SK-N-SH (cell line): Measurements from ENCODE around the gene CMTM8. TPM values are rescaled to one million over a fixed set of nuclear protein-coding genes. Genes with fewer than 3 reads are reported as not detected.

ENCODE experiments used
- CTCF ChIA-PET: fragments of 300-600, 350-600 bp; formaldehyde crosslinking; extraction: SDS; loops from one replicate; lab custom pipeline; 2021; lab: Yijun Ruan, JAX
- POLR2A ChIA-PET: fragments of 350-600 bp; sonication (Branson Sonifier 250); formaldehyde crosslinking; extraction: SDS; loops from one replicate; lab custom pipeline; 2020; ENCODE audit warnings: antibody characterized with exemption, inconsistent platforms; lab: Yijun Ruan, JAX
- DNase-seq: peaks from one replicate; pipeline ENCODE4 v3.0.0; 2012
- H2AFZ ChIP-seq: fragments of 200-600 bp; sonication (generic); 2 replicates; pipeline ENCODE4 v1.8.1; 2016; ENCODE audit warnings: antibody characterized with exemption, mild to moderate bottlenecking, low read depth
- H3F3A ChIP-seq: fragments of 200-600 bp; sonication (generic); replicated peaks from 2 replicates; pipeline ENCODE3; 2016; ENCODE audit warnings: antibody characterized with exemption, mild to moderate bottlenecking; ENCODE audit not compliant: insufficient read depth
- H3K27ac ChIP-seq, 2 experiments: fragments of 200-500 bp in 1 of 2; fragments of 200-600 bp in 1 of 2; sonication (Bioruptor generic) in 1 of 2; sonication (generic), shearing (Covaris generic) in 1 of 2; 2 replicates each; pipeline versions ENCODE4 v1.5.1 to v1.6.1; 2014 to 2016; ENCODE audit warnings: low read depth in 2 of 2, inconsistent platforms in 1 of 2, low read length in 1 of 2, mild to moderate bottlenecking in 1 of 2, mixed read lengths in 1 of 2
- H3K27me3 ChIP-seq: fragments of 200-600 bp; sonication (generic), shearing (Covaris generic); 2 replicates; pipeline ENCODE4 v1.6.1; 2016; ENCODE audit warnings: mixed run types; ENCODE audit not compliant: insufficient read depth
- H3K36me3 ChIP-seq, 2 experiments: fragments of 200-500 bp in 1 of 2; fragments of 200-600 bp in 1 of 2; sonication (Bioruptor generic) in 1 of 2; sonication (generic) in 1 of 2; replicated peaks in 1 of 2; 2 replicates each; pipeline versions ENCODE3 to v1.5.1; 2014 to 2016; ENCODE audit warnings: low read length in 1 of 2, mild to moderate bottlenecking in 1 of 2; ENCODE audit not compliant: insufficient read depth in 2 of 2, control insufficient read depth in 1 of 2
- H3K4me1 ChIP-seq, 2 experiments: fragments of 200-500 bp in 1 of 2; fragments of 200-600 bp in 1 of 2; sonication (Bioruptor generic) in 1 of 2; sonication (generic), shearing (Covaris generic) in 1 of 2; 2 replicates each; pipeline versions ENCODE4 v1.5.1 to v1.6.1; 2014 to 2016; ENCODE audit warnings: low read depth in 1 of 2, low read length in 1 of 2, mixed run types in 1 of 2; ENCODE audit not compliant: insufficient read depth in 2 of 2, control insufficient read depth in 1 of 2
- H3K4me2 ChIP-seq: fragments of 200-600 bp; sonication (generic), shearing (Covaris generic); 2 replicates; pipeline ENCODE4 v1.6.1; 2017; ENCODE audit warnings: mixed run types
- H3K4me3 ChIP-seq, 2 experiments: fragments of 200-500 bp in 1 of 2; fragments of 200-600 bp in 1 of 2; sonication (Bioruptor generic) in 1 of 2; sonication (generic), shearing (Covaris generic) in 1 of 2; 2 replicates each; pipeline versions ENCODE4 v1.5.1 to v1.8.1; 2014 to 2016; ENCODE audit warnings: low read depth in 2 of 2, inconsistent platforms in 1 of 2, low read length in 1 of 2, mild to moderate bottlenecking in 1 of 2, mixed read lengths in 1 of 2, moderate library complexity in 1 of 2
- H3K79me2 ChIP-seq: fragments of 200-600 bp; sonication (generic); 2 replicates; pipeline ENCODE4 v1.8.1; 2017; ENCODE audit warnings: mild to moderate bottlenecking; ENCODE audit not compliant: insufficient read depth
- H3K9ac ChIP-seq: fragments of 200-600 bp; sonication (generic); 2 replicates; pipeline ENCODE4 v1.6.1; 2017; ENCODE audit warnings: mixed run types
- H3K9me2 ChIP-seq: fragments of 200-600 bp; sonication (generic); 2 replicates; pipeline ENCODE4 v1.6.1; 2017; ENCODE audit warnings: mixed run types
- H3K9me3 ChIP-seq: fragments of 200-600 bp; sonication (generic); 2 replicates; pipeline ENCODE4 v1.6.1; 2017; ENCODE audit warnings: mixed run types, mild to moderate bottlenecking, moderate library complexity
- H4K20me1 ChIP-seq: fragments of 200-600 bp; sonication (generic); 2 replicates; pipeline ENCODE4 v1.6.1; 2017; ENCODE audit warnings: mild to moderate bottlenecking, mixed run types; ENCODE audit not compliant: insufficient read depth
- CHD2 ChIP-seq: fragments of 150-350 bp; IDR thresholded peaks from 2 replicates; pipeline ENCODE4 v1.6.1; 2018; ENCODE audit warnings: low read length; ENCODE audit not compliant: partially characterized antibody
- FOXM1 ChIP-seq: IDR thresholded peaks from 2 replicates; pipeline ENCODE4 v1.4.0; 2012; ENCODE audit warnings: low read depth, mild to moderate bottlenecking
- GABPA ChIP-seq: IDR thresholded peaks from 2 replicates; pipeline ENCODE4 v1.4.0; 2012; ENCODE audit warnings: low read depth, mild to moderate bottlenecking
- GATA2 ChIP-seq: sonication (generic); formaldehyde crosslinking; IDR thresholded peaks from 2 replicates; pipeline ENCODE4 v1.5.0; 2020; ENCODE audit warnings: mild to moderate bottlenecking, missing genetic modification reagents
- IRF3 ChIP-seq: fragments of 150-350 bp; IDR thresholded peaks from 2 replicates; pipeline ENCODE4 v1.6.1; 2016; ENCODE audit warnings: mild to moderate bottlenecking, low read depth, low read length
- MAX ChIP-seq: IDR thresholded peaks from 2 replicates; pipeline ENCODE4 v1.4.0; 2012; ENCODE audit warnings: low read depth
- MEF2A ChIP-seq: IDR thresholded peaks from 2 replicates; pipeline ENCODE4 v1.4.0; 2012; ENCODE audit warnings: low read depth, borderline replicate concordance
- MXI1 ChIP-seq: IDR thresholded peaks from 2 replicates; pipeline ENCODE4 v1.6.1; 2012; ENCODE audit warnings: mild to moderate bottlenecking, low read depth, low read length, improper control_type of control experiment
- NFIC ChIP-seq: IDR thresholded peaks from 2 replicates; pipeline ENCODE4 v1.4.0; 2012; ENCODE audit warnings: borderline replicate concordance
- POLR2AphosphoS5 ChIP-seq: IDR thresholded peaks from 2 replicates; pipeline ENCODE4 v1.6.1; 2012; ENCODE audit warnings: low read depth, low read length
- RAD21 ChIP-seq: IDR thresholded peaks from 2 replicates; pipeline ENCODE4 v1.6.1; 2012; ENCODE audit warnings: mild to moderate bottlenecking, low read length
- RCOR1 ChIP-seq: fragments of 150-350 bp; IDR thresholded peaks from 2 replicates; pipeline ENCODE4 v1.6.1; 2017; ENCODE audit warnings: antibody characterized with exemption, low read length
- RFX5 ChIP-seq: IDR thresholded peaks from 2 replicates; pipeline ENCODE4 v1.6.1; 2012; ENCODE audit warnings: mild to moderate bottlenecking, improper control_type of control experiment, low read length
- SIN3A ChIP-seq: IDR thresholded peaks from 2 replicates; pipeline ENCODE4 v1.6.1; 2012; ENCODE audit warnings: low read depth, mild to moderate bottlenecking, low read length, moderate library complexity, borderline replicate concordance
- SMC3 ChIP-seq: IDR thresholded peaks from 2 replicates; pipeline ENCODE4 v1.6.1; 2012; ENCODE audit warnings: low read depth, low read length, improper control_type of control experiment
- TAF1 ChIP-seq: IDR thresholded peaks from 2 replicates; pipeline ENCODE4 v1.6.1; 2012; ENCODE audit warnings: low read depth, mild to moderate bottlenecking, low read length, moderate library complexity, borderline replicate concordance
- YY1 ChIP-seq: IDR thresholded peaks from 2 replicates; pipeline ENCODE4 v1.4.0; 2012; ENCODE audit warnings: low read depth, mild to moderate bottlenecking
- WGBS: methylation state at CpG from one replicate; pipeline ENCODE4 v1.1.6; 2017; ENCODE audit warnings: low lambda C conversion rate; 5-methylcytosine and 5-hydroxymethylcytosine counted together
- polyA plus RNA-seq, 3 experiments: library from polyadenylated mRNA; depleted of rRNA; stranded (reverse); fragments of >200 nt; gene quantifications; 2 replicates each; pipeline ENCODE4 v1.2.3, GENCODE V29; 2012
- TF ChIP-seq, protein P1 (sequence below): fragments of 200-600 bp; sonication (generic); IDR thresholded peaks from 2 replicates; pipeline ENCODE4 v1.6.1; 2017; ENCODE audit warnings: antibody characterized with exemption, mild to moderate bottlenecking, moderate library complexity
- TF ChIP-seq, protein P2 (sequence below): IDR thresholded peaks from 2 replicates; pipeline ENCODE4 v1.4.0; 2012; ENCODE audit warnings: low read depth, borderline replicate concordance
- TF ChIP-seq, protein P3 (sequence below): IDR thresholded peaks from 2 replicates; pipeline ENCODE4; 2012

CMTM8 gene
- polyA plus RNA-seq, 1 of the 3 experiments (the other 2 are of a cell fraction): 9.7 TPM

GRCh38 chr3:32302601-32303398 is 64.3 kb downstream of the CMTM8 start:
- ChIA-PET CTCF (interaction anchor here (0.9 to 1.6 kb wide), 3 partner anchors 9 to 165 kb away, joined by 3 to 7 read pairs (median 4); no protein-coding TSS in a partner anchor), POLR2A (no interaction called here)
- H3F3A ChIP-seq: no peaks in the 10 kb centered on the region
- no peaks in the 10 kb centered on the region for H3K27me3 ChIP-seq
- H2AFZ ChIP-seq: no peak overlapping the region
- H3K9me3 ChIP-seq: no peaks in the 10 kb centered on the region
- no peak overlapping the region for H3K4me2 ChIP-seq
- DNase-seq: no peak
- H3K4me3 ChIP-seq: no peak overlapping the region
- no peaks in the 10 kb centered on the region for H3K36me3 ChIP-seq
- TF ChIP-seq YY1: no peak
- TF ChIP-seq, protein P1, sequence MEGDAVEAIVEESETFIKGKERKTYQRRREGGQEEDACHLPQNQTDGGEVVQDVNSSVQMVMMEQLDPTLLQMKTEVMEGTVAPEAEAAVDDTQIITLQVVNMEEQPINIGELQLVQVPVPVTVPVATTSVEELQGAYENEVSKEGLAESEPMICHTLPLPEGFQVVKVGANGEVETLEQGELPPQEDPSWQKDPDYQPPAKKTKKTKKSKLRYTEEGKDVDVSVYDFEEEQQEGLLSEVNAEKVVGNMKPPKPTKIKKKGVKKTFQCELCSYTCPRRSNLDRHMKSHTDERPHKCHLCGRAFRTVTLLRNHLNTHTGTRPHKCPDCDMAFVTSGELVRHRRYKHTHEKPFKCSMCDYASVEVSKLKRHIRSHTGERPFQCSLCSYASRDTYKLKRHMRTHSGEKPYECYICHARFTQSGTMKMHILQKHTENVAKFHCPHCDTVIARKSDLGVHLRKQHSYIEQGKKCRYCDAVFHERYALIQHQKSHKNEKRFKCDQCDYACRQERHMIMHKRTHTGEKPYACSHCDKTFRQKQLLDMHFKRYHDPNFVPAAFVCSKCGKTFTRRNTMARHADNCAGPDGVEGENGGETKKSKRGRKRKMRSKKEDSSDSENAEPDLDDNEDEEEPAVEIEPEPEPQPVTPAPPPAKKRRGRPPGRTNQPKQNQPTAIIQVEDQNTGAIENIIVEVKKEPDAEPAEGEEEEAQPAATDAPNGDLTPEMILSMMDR: no peak
- no peak for TF ChIP-seq MXI1
- TF ChIP-seq POLR2AphosphoS5: no peak
- TF ChIP-seq RFX5: no peak
- TF ChIP-seq, protein P2, sequence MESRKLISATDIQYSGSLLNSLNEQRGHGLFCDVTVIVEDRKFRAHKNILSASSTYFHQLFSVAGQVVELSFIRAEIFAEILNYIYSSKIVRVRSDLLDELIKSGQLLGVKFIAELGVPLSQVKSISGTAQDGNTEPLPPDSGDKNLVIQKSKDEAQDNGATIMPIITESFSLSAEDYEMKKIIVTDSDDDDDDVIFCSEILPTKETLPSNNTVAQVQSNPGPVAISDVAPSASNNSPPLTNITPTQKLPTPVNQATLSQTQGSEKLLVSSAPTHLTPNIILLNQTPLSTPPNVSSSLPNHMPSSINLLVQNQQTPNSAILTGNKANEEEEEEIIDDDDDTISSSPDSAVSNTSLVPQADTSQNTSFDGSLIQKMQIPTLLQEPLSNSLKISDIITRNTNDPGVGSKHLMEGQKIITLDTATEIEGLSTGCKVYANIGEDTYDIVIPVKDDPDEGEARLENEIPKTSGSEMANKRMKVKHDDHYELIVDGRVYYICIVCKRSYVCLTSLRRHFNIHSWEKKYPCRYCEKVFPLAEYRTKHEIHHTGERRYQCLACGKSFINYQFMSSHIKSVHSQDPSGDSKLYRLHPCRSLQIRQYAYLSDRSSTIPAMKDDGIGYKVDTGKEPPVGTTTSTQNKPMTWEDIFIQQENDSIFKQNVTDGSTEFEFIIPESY: no peak
- TF ChIP-seq, protein P3, sequence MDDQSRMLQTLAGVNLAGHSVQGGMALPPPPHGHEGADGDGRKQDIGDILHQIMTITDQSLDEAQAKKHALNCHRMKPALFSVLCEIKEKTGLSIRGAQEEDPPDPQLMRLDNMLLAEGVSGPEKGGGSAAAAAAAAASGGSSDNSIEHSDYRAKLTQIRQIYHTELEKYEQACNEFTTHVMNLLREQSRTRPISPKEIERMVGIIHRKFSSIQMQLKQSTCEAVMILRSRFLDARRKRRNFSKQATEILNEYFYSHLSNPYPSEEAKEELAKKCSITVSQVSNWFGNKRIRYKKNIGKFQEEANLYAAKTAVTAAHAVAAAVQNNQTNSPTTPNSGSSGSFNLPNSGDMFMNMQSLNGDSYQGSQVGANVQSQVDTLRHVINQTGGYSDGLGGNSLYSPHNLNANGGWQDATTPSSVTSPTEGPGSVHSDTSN: no peak
- TF ChIP-seq RCOR1: no peak
- TF ChIP-seq FOXM1: no peak
- TF ChIP-seq TAF1: no peak
- no peak overlapping the region for H3K27ac ChIP-seq
- WGBS: 91% methylated on average over 7 of the region's 7 CpGs
- no peaks in the 10 kb centered on the region for H3K9me2 ChIP-seq
- no peak overlapping the region for H3K9ac ChIP-seq
- H4K20me1 ChIP-seq: no peaks in the 10 kb centered on the region
- H3K4me1 ChIP-seq: no peaks in the 10 kb centered on the region
- H3K79me2 ChIP-seq: no peaks in the 10 kb centered on the region

DNA sequence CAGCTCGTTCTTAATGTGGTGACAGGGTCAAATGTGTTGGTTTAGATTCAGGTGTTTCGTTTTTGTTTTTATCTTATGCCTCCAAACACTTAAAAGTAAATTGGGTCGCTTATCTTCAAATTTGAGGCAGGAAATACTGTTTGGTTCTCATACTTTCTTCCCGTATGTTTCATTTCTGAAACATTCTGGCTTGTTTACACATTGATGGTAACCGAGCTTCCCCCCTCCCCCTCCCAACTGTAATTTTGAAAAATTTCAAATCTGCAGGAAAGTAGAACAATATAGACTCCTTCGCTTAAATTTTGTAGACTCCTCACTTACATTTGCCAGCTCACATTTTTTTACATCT is 64.9 kb downstream of the CMTM8 start:
- Histone ChIP-seq H3K4me1 (no peaks in the 10 kb centered on the region), H3F3A (no peaks in the 10 kb centered on the region), H4K20me1 (no peaks in the 10 kb centered on the region), H3K4me2 (no peak overlapping the region), H3K27ac (no peak overlapping the region), H3K9me3 (no peaks in the 10 kb centered on the region), H3K27me3 (no peaks in the 10 kb centered on the region), H3K79me2 (no peaks in the 10 kb centered on the region), H3K9me2 (no peaks in the 10 kb centered on the region), H2AFZ (no peak overlapping the region), H3K4me3 (no peak overlapping the region), H3K36me3 (no peaks in the 10 kb centered on the region), H3K9ac (no peak overlapping the region)
- no peak for DNase-seq
- POLR2A ChIA-PET: no interaction called here
- WGBS: 77% methylated on average over 6 of the region's 6 CpGs
- CTCF ChIA-PET: interaction anchor here (0.9 to 1.6 kb wide), 2 partner anchors 22 to 164 kb away, joined by 3 to 7 read pairs; no protein-coding TSS in a partner anchor
- no peak for TF ChIP-seq CHD2
- TF ChIP-seq NFIC: no peak
- no peak for TF ChIP-seq RAD21
- no peak for TF ChIP-seq SIN3A
- TF ChIP-seq MAX: no peak
- TF ChIP-seq GATA2: no peak
- TF ChIP-seq MEF2A: no peak
- no peak for TF ChIP-seq GABPA
- TF ChIP-seq, protein P3: no peak
- TF ChIP-seq SMC3: no peak
- no peak for TF ChIP-seq MXI1
- TF ChIP-seq IRF3: no peak
- TF ChIP-seq FOXM1: no peak
